Measurements from ENCODE around the gene SBK1. TPM values are rescaled to one million over a fixed set of nuclear protein-coding genes. Genes with fewer than 3 reads are reported as not detected.
"Not testable (repeated sequence)": the region's sequence is repeated elsewhere in the genome, so short reads cannot be mapped to it uniquely, and the experiment has no call there.

Gene SBK1
- total and polyA plus RNA-seq, 2 of the 4 experiments (the other 2 are of a cell fraction): under 0.01 to 0.05 TPM

- H3K9me3 ChIP-seq (ENCODE audit: control insufficient read depth, insufficient read depth, low read length); H3K4me2 ChIP-seq (ENCODE audit: low read depth, low read length); H3K14ac ChIP-seq (replicated peaks; ENCODE audit: low read depth, low read length); H3K9me1 ChIP-seq (ENCODE audit: insufficient read depth, low read length); H4K20me1 ChIP-seq (ENCODE audit: insufficient read depth, low read length); H3K56ac ChIP-seq (ENCODE audit: extremely low read depth, insufficient read depth, low read length); dilution Hi-C loops (cut with HindIII; ENCODE audit: low sequenced_read_pairs, unreplicated experiment); H3K4ac ChIP-seq (ENCODE audit: low read depth, low read length); H4K91ac ChIP-seq (ENCODE audit: insufficient read depth, low read depth, low read length); H2BK15ac ChIP-seq (ENCODE audit: low read depth, low read length); H3K79me1 ChIP-seq (ENCODE audit: low read depth in 1 of 2, low read length in 2 of 2); H4K5ac ChIP-seq (ENCODE audit: low read depth, low read length); H3K4me3 ChIP-seq (ENCODE audit: insufficient read depth, low read depth, low read length); H4K8ac ChIP-seq (ENCODE audit: low read depth in 2 of 2, low read length in 2 of 2); DNase-seq; H2BK20ac ChIP-seq (ENCODE audit: low read depth, low read length); H3K9ac ChIP-seq (ENCODE audit: low read depth, low read length); H3K27ac ChIP-seq (ENCODE audit: insufficient read depth, low read length); H2AFZ ChIP-seq (replicated peaks; ENCODE audit: low read length, poor library complexity); H3K23ac ChIP-seq (ENCODE audit: low read depth, low read length); BruUV-seq (replicated peaks); H2BK5ac ChIP-seq (ENCODE audit: low read depth, low read length, poor library complexity, severe bottlenecking); in situ Hi-C loops (cut with MboI; ENCODE audit: low sequenced_read_pairs); H3K27me3 ChIP-seq (ENCODE audit: control insufficient read depth, insufficient read depth, low read length); H2AK5ac ChIP-seq (ENCODE audit: low read depth, low read length); H3K4me1 ChIP-seq (ENCODE audit: control insufficient read depth, insufficient read depth, low read length); H2AK9ac ChIP-seq (replicated peaks; ENCODE audit: low read depth, low read length, poor library complexity); POLR2A ChIA-PET (ENCODE audit: unreplicated experiment); H2BK120ac ChIP-seq (ENCODE audit: low read depth, low read length); intact Hi-C loops (cut with micrococcal nuclease); H3K18ac ChIP-seq (ENCODE audit: low read depth, low read length); CTCF ChIA-PET; H3K36me3 ChIP-seq (ENCODE audit: control insufficient read depth, insufficient read depth, low read length): not testable (repeated sequence)
- 0% methylated on average over 3 of the region's 75 CpGs; no CpG with 5 or more reads in 1 of the 2 experiments for WGBS, 2 experiments (ENCODE audit: extremely low coverage in 2 of 2, insufficient read length in 1 of 2)
- peak; percentile 99 for ATAC-seq (ENCODE audit: low read depth)
Measured at GRCh38 chr16:28364268-28365173, 72.2 kb downstream of the SBK1 start.

- H3K23ac ChIP-seq (ENCODE audit: low read depth, low read length); H3K4me2 ChIP-seq (ENCODE audit: low read depth, low read length); CTCF ChIA-PET; POLR2A ChIA-PET (ENCODE audit: unreplicated experiment); ATAC-seq (ENCODE audit: low read depth); H2BK5ac ChIP-seq (ENCODE audit: low read depth, low read length, poor library complexity, severe bottlenecking); H2AK5ac ChIP-seq (ENCODE audit: low read depth, low read length); H3K14ac ChIP-seq (replicated peaks; ENCODE audit: low read depth, low read length); H2AK9ac ChIP-seq (replicated peaks; ENCODE audit: low read depth, low read length, poor library complexity); BruUV-seq (replicated peaks); H3K18ac ChIP-seq (ENCODE audit: low read depth, low read length); in situ Hi-C loops (cut with MboI; ENCODE audit: low sequenced_read_pairs); H2BK120ac ChIP-seq (ENCODE audit: low read depth, low read length); H3K4me1 ChIP-seq (ENCODE audit: control insufficient read depth, insufficient read depth, low read length); H3K56ac ChIP-seq (ENCODE audit: extremely low read depth, insufficient read depth, low read length); DNase-seq; H3K9ac ChIP-seq (ENCODE audit: low read depth, low read length); H2BK15ac ChIP-seq (ENCODE audit: low read depth, low read length); H2BK20ac ChIP-seq (ENCODE audit: low read depth, low read length); H4K20me1 ChIP-seq (ENCODE audit: insufficient read depth, low read length); H3K4ac ChIP-seq (ENCODE audit: low read depth, low read length); H3K36me3 ChIP-seq (ENCODE audit: control insufficient read depth, insufficient read depth, low read length); H3K4me3 ChIP-seq (ENCODE audit: insufficient read depth, low read depth, low read length); H4K8ac ChIP-seq (ENCODE audit: low read depth in 2 of 2, low read length in 2 of 2); H4K91ac ChIP-seq (ENCODE audit: insufficient read depth, low read depth, low read length); H3K9me3 ChIP-seq (ENCODE audit: control insufficient read depth, insufficient read depth, low read length); H3K79me1 ChIP-seq (ENCODE audit: low read depth in 1 of 2, low read length in 2 of 2); intact Hi-C loops (cut with micrococcal nuclease); H3K27me3 ChIP-seq (ENCODE audit: control insufficient read depth, insufficient read depth, low read length); H3K27ac ChIP-seq (ENCODE audit: insufficient read depth, low read length); dilution Hi-C loops (cut with HindIII; ENCODE audit: low sequenced_read_pairs, unreplicated experiment); H4K5ac ChIP-seq (ENCODE audit: low read depth, low read length); H2AFZ ChIP-seq (replicated peaks; ENCODE audit: low read length, poor library complexity); H3K9me1 ChIP-seq (ENCODE audit: insufficient read depth, low read length): not testable (repeated sequence)
- WGBS, 2 experiments (ENCODE audit: extremely low coverage in 2 of 2, insufficient read length in 1 of 2): 61% methylated on average over 5 of the region's 32 CpGs; no CpG with 5 or more reads in 1 of the 2 experiments
Measured at GRCh38 chr16:28367926-28368325, 75.6 kb downstream of the SBK1 start.

Measured in IMR-90 (cell line).